ENCODE results near the gene DST. TPM values are rescaled to one million over a fixed set of nuclear protein-coding genes. Genes with fewer than 3 reads are reported as not detected.

The DST gene
- total RNA-seq, 2 donors from 2014 or later = 443 to 489 TPM

- Histone ChIP-seq H3K9me3 (no peaks in the 10 kb centered on the region), H3K36me3 (no peaks in the 10 kb centered on the region), H3K4me3 (no peak overlapping the region), H3K27me3 (replicated peaks; ENCODE audit: insufficient read depth) (no peaks in the 10 kb centered on the region), H3K4me1 (ENCODE audit: control insufficient read depth in 1 of 2, low read depth in 2 of 2) (peaks cover 0 to 25% of the 10 kb centered on the region in 2 donors), H3K27ac (no peak overlapping the region)
- ATAC-seq (ENCODE audit: insufficient number of reproducible peaks, low FRiP score, low read depth) (no peak), DNase-seq (ENCODE audit: low spot score) (no peak)
- TF ChIP-seq, protein P1, sequence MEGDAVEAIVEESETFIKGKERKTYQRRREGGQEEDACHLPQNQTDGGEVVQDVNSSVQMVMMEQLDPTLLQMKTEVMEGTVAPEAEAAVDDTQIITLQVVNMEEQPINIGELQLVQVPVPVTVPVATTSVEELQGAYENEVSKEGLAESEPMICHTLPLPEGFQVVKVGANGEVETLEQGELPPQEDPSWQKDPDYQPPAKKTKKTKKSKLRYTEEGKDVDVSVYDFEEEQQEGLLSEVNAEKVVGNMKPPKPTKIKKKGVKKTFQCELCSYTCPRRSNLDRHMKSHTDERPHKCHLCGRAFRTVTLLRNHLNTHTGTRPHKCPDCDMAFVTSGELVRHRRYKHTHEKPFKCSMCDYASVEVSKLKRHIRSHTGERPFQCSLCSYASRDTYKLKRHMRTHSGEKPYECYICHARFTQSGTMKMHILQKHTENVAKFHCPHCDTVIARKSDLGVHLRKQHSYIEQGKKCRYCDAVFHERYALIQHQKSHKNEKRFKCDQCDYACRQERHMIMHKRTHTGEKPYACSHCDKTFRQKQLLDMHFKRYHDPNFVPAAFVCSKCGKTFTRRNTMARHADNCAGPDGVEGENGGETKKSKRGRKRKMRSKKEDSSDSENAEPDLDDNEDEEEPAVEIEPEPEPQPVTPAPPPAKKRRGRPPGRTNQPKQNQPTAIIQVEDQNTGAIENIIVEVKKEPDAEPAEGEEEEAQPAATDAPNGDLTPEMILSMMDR (IDR thresholded peaks at IDR 0.05) = no peak
Measured at GRCh38 chr6:56424064-56424463, 218.6 kb downstream of the DST start.

GRCh38 chr6:56420296-56420695 lies 222.4 kb downstream of the DST start:
- H3K4me1 ChIP-seq (ENCODE audit: control insufficient read depth in 1 of 2, low read depth in 2 of 2) = peaks cover 8 to 39% of the 10 kb centered on the region in 2 donors
- DNase-seq (ENCODE audit: low spot score) (no peak), ATAC-seq (ENCODE audit: insufficient number of reproducible peaks, low FRiP score, low read depth) (no peak)
- no peaks in the 10 kb centered on the region for H3K9me3 ChIP-seq
- H3K36me3 ChIP-seq = no peaks in the 10 kb centered on the region
- no peak overlapping the region for H3K27ac ChIP-seq
- TF ChIP-seq, protein P1 (IDR thresholded peaks at IDR 0.05) = no peak
- H3K27me3 ChIP-seq (replicated peaks; ENCODE audit: insufficient read depth) = no peaks in the 10 kb centered on the region
- no peak overlapping the region for H3K4me3 ChIP-seq

DNA sequence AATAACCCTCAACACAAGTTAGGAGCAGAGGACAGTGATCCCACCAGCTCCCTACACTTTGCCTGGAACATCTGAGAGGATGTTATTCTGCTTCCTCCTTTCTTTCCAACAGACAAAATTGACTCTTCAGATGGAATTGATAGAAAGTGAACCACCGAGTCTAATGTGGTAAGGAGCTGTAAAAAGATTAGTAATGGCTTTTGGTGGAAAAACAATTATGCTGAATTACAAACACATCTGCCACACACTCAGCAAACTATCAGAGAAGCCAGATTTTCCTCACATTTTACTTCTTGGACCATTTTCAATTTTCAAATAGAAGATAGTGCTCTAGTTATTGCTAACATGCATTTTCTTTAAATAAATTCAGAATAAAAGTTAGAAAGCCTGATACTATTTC lies 223.5 kb downstream of the DST start:
- TF ChIP-seq, protein P1 (IDR thresholded peaks at IDR 0.05) = no peak
- Histone ChIP-seq H3K27me3 (replicated peaks; ENCODE audit: insufficient read depth) (no peaks in the 10 kb centered on the region), H3K36me3 (no peaks in the 10 kb centered on the region), H3K27ac (no peak overlapping the region), H3K9me3 (no peaks in the 10 kb centered on the region), H3K4me1 (ENCODE audit: control insufficient read depth in 1 of 2, low read depth in 2 of 2) (peaks cover 8 to 31% of the 10 kb centered on the region in 2 donors), H3K4me3 (no peak overlapping the region)
- ATAC-seq (ENCODE audit: insufficient number of reproducible peaks, low FRiP score, low read depth) = no peak
- DNase-seq (ENCODE audit: low spot score) = no peak

- Histone ChIP-seq H3K4me1 (ENCODE audit: control insufficient read depth in 1 of 2, low read depth in 2 of 2) (peaks cover 8 to 25% of the 10 kb centered on the region in 2 donors), H3K36me3 (no peaks in the 10 kb centered on the region), H3K27me3 (replicated peaks; ENCODE audit: insufficient read depth) (no peaks in the 10 kb centered on the region), H3K9me3 (no peaks in the 10 kb centered on the region), H3K27ac (no peak overlapping the region), H3K4me3 (no peak overlapping the region)
- no peak for DNase-seq (ENCODE audit: low spot score)
- ATAC-seq (ENCODE audit: insufficient number of reproducible peaks, low FRiP score, low read depth) = no peak
- TF ChIP-seq, protein P1 (IDR thresholded peaks at IDR 0.05) = no peak
Measured at GRCh38 chr6:56417823-56418222, 224.9 kb downstream of the DST start.

DNA sequence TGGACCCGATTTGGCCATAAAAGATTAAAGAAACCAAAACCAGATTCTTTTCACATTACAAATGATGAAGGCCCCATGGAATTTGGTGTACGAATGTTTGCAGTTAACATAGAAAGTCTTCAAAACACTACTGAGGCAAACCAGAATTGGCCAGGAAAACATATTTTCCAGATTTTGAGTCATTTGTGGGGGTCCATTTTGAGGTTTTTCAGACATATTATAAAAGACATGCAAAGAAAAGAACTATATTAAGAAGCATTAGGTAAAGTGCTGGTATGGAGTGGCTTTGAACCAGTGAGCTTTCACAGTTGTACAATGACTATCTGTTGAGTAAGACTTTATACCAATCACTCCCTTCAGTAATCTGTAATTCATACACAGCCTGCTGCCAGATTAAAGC lies 226.4 kb downstream of the DST start:
- Histone ChIP-seq H3K27ac (no peak overlapping the region), H3K27me3 (replicated peaks; ENCODE audit: insufficient read depth) (no peaks in the 10 kb centered on the region), H3K4me3 (no peak overlapping the region), H3K4me1 (ENCODE audit: control insufficient read depth in 1 of 2, low read depth in 2 of 2) (peaks cover 8 to 25% of the 10 kb centered on the region in 2 donors), H3K36me3 (no peaks in the 10 kb centered on the region), H3K9me3 (no peaks in the 10 kb centered on the region)
- TF ChIP-seq, protein P1 (IDR thresholded peaks at IDR 0.05) = no peak
- DNase-seq (ENCODE audit: low spot score) (no peak), ATAC-seq (ENCODE audit: insufficient number of reproducible peaks, low FRiP score, low read depth) (no peak)

Measured in thoracic aorta (tissue), 2 donors.